Fibroblast of lung (primary cell): ENCODE data around the gene SMG6. TPM values are rescaled to one million over a fixed set of nuclear protein-coding genes. Genes with fewer than 3 reads are reported as not detected.
"Not testable (repeated sequence)": the region's sequence is repeated elsewhere in the genome, so short reads cannot be mapped to it uniquely, and the experiment has no call there.

Experiments
- DNase-seq, 2 donors: peaks; one replicate each; pipeline versions ENCODE4 v3.0.0 to v3.0.0-alpha.2; 2010; ENCODE audit warnings: low read depth in 2 of 2
- H2AFZ ChIP-seq: 2 replicates; pipeline ENCODE4 v1.5.1; 2012; ENCODE audit warnings: low read length, control low read depth, inconsistent platforms
- H3K27ac ChIP-seq: 2 replicates; pipeline ENCODE4 v1.5.1; 2011; ENCODE audit warnings: low read length, control low read depth; ENCODE audit not compliant: insufficient read depth
- H3K27me3 ChIP-seq: 2 replicates; pipeline ENCODE4 v1.5.1; 2011; ENCODE audit warnings: mild to moderate bottlenecking, low read length; ENCODE audit not compliant: control insufficient read depth, insufficient read depth
- H3K36me3 ChIP-seq: 2 replicates; pipeline ENCODE4 v1.5.1; 2011; ENCODE audit warnings: low read length; ENCODE audit not compliant: control insufficient read depth, insufficient read depth
- H3K4me1 ChIP-seq: 2 replicates; pipeline ENCODE4 v1.5.1; 2011; ENCODE audit warnings: low read length; ENCODE audit not compliant: control insufficient read depth, insufficient read depth; ENCODE audit errors: extremely low read depth
- H3K4me2 ChIP-seq: 2 replicates; pipeline ENCODE4 v1.5.1; 2011; ENCODE audit warnings: low read length, control low read depth; ENCODE audit not compliant: insufficient read depth; ENCODE audit errors: extremely low read depth
- H3K4me3 ChIP-seq, 4 experiments: fragments of 200-600 bp in 1 of 4; sonication (generic) in 1 of 4; replicated peaks in 1 of 4; 2 replicates each; pipeline ENCODE4 v1.5.1; 2011 to 2016; ENCODE audit warnings: low read length in 4 of 4, low read depth in 3 of 4, mild to moderate bottlenecking in 3 of 4, control low read depth in 2 of 4, inconsistent platforms in 1 of 4, mixed read lengths in 1 of 4; ENCODE audit not compliant: insufficient read depth in 1 of 4; ENCODE audit errors: control extremely low read depth in 1 of 4
- H3K79me2 ChIP-seq: 2 replicates; pipeline ENCODE4 v1.5.1; 2012; ENCODE audit warnings: mild to moderate bottlenecking, low read length, inconsistent platforms; ENCODE audit not compliant: control insufficient read depth, insufficient read depth
- H3K9ac ChIP-seq: 2 replicates; pipeline ENCODE4 v1.5.1; 2011; ENCODE audit warnings: mild to moderate bottlenecking, low read length, control low read depth; ENCODE audit not compliant: insufficient read depth
- H3K9me3 ChIP-seq: 2 replicates; pipeline ENCODE4 v1.5.1; 2012; ENCODE audit warnings: low read depth, low read length; ENCODE audit not compliant: control insufficient read depth, insufficient read depth
- H4K20me1 ChIP-seq: 2 replicates; pipeline ENCODE4 v1.5.1; 2011; ENCODE audit warnings: low read length; ENCODE audit not compliant: control insufficient read depth, insufficient read depth; ENCODE audit errors: extremely low read depth
- EZH2 ChIP-seq: IDR thresholded peaks from 2 replicates; pipeline ENCODE4 v1.5.1; 2012; ENCODE audit warnings: low read length, control low read depth, mild to moderate bottlenecking; ENCODE audit errors: missing control alignments
- polyA plus RNA-seq, 2 donors: library from polyadenylated mRNA; depleted of rRNA in 1 of 2; stranded (reverse) in 1 of 2; unstranded in 1 of 2; fragments of >200 nt; gene quantifications; 2 replicates each; pipeline ENCODE4 v1.2.1, GENCODE V29; 2011 to 2012; ENCODE audit warnings: missing spikeins in 1 of 2
- total RNA-seq: library from RNA; depleted of rRNA; stranded (reverse); fragments of >200 nt; gene quantifications from 2 replicates; pipeline ENCODE4 v1.2.1, GENCODE V29; 2014
- TF ChIP-seq, protein P1 (sequence below), 2 donors: IDR thresholded peaks in 1 of 2; conservative IDR thresholded peaks in 1 of 2; 1 replicate in 1 of 2; 2 replicates in 1 of 2; pipeline ENCODE4 v1.5.1; 2011 to 2012; ENCODE audit warnings: low read length in 2 of 2, control low read depth in 1 of 2, inconsistent platforms in 1 of 2, low read depth in 1 of 2, mild to moderate bottlenecking in 1 of 2

The SMG6 gene
- total and polyA plus RNA-seq, 2 donors (not counting 1 experiment from before 2014, with no cell fraction given): 14.7 to 29.9 TPM

DNA sequence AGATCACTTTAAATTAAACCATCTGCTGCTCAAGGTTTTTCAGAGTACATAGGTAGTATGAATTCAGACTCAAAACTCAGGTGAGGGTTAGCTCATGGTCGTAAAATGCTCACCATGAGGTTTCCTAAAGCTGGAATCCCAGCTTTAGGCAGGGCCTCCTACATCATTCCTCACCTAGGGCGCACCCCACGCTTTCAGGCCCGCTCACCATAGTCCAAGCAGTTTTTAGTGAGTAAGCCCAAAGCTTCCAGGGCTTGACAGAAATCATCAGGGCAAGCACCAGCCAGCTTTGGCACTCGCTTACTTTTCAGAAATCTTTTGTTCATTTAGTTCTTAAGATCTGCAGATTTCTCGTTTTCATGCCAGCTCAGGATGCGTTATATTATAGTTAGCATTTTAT lies 158.9 kb downstream of the SMG6 start:
- TF ChIP-seq, protein P1, sequence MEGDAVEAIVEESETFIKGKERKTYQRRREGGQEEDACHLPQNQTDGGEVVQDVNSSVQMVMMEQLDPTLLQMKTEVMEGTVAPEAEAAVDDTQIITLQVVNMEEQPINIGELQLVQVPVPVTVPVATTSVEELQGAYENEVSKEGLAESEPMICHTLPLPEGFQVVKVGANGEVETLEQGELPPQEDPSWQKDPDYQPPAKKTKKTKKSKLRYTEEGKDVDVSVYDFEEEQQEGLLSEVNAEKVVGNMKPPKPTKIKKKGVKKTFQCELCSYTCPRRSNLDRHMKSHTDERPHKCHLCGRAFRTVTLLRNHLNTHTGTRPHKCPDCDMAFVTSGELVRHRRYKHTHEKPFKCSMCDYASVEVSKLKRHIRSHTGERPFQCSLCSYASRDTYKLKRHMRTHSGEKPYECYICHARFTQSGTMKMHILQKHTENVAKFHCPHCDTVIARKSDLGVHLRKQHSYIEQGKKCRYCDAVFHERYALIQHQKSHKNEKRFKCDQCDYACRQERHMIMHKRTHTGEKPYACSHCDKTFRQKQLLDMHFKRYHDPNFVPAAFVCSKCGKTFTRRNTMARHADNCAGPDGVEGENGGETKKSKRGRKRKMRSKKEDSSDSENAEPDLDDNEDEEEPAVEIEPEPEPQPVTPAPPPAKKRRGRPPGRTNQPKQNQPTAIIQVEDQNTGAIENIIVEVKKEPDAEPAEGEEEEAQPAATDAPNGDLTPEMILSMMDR (conservative IDR thresholded peaks at IDR 0.05 in 1 of 2, IDR thresholded peaks at IDR 0.05 in 1 of 2; ENCODE audit: low read depth in 1 of 2, low read length in 2 of 2): no peak
- TF ChIP-seq EZH2: no peak
- no peak overlapping the region for H2AFZ ChIP-seq
- no peak overlapping the region for H3K4me3 ChIP-seq
- no peak for DNase-seq
- no peaks in the 10 kb centered on the region for H3K9me3 ChIP-seq
- no peaks in the 10 kb centered on the region for H4K20me1 ChIP-seq
- H3K27me3 ChIP-seq: no peaks in the 10 kb centered on the region
- H3K79me2 ChIP-seq: no peaks in the 10 kb centered on the region
- H3K27ac ChIP-seq: no peak overlapping the region
- H3K9ac ChIP-seq: no peak overlapping the region
- no peaks in the 10 kb centered on the region for H3K36me3 ChIP-seq
- no peak overlapping the region for H3K4me2 ChIP-seq
- peaks cover 2% of the 10 kb centered on the region for H3K4me1 ChIP-seq

DNA sequence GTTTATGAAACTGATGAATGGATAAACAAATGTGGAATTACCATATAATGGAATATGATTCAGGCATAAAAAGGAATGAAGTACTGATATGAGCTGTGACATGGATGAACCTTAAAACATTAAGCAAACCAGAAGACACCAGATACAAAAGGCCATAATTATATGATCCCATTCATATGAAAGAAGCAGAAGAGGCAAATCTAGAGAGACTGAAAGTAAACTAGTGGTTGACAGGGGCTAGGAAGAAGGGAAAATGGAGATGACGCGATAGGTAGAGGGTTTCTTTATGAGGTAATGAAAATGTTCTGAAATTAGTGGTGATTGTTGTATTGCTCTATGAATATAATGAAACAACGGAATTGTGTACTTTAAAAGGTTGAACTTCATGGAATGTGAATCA lies 160.3 kb downstream of the SMG6 start:
- no peaks in the 10 kb centered on the region for H3K27me3 ChIP-seq

DNA sequence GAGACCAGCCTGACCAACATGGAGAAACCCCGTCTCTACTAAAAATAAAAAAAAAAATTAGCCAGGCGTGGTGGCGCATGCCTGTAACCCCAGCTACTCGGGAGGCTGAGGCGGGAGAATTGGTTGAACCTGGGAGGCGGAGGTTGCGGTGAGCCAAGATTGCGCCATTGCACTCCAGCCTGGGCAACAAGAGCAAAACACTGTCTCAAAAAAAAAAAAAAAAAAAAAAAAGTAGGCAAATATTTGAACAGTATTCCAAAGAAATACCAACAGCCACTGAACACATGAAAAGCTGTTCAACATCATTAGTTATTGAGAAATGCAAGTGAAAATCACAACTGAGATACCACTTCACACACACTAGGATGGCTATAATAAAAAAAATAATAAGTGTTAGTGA lies 160.9 kb downstream of the SMG6 start:
- not testable (repeated sequence) for H3K36me3 ChIP-seq, DNase-seq, H3K4me2 ChIP-seq, H3K9ac ChIP-seq, H3K27me3 ChIP-seq, H2AFZ ChIP-seq, H3K27ac ChIP-seq, H3K79me2 ChIP-seq, H3K4me3 ChIP-seq, H3K9me3 ChIP-seq, H4K20me1 ChIP-seq
- peaks cover 16% of the 10 kb centered on the region for H3K4me1 ChIP-seq

More for the DNA sequence above, 160.3 kb downstream of the SMG6 start:
- Histone ChIP-seq H3K79me2 (no peaks in the 10 kb centered on the region), H3K4me2 (no peak overlapping the region), H3K9ac (no peak overlapping the region), H3K27ac (no peak overlapping the region), H2AFZ (no peak overlapping the region), H3K9me3 (no peaks in the 10 kb centered on the region), H3K4me1 (peaks cover 10% of the 10 kb centered on the region), H4K20me1 (no peaks in the 10 kb centered on the region), H3K4me3 (no peak overlapping the region), H3K36me3 (no peaks in the 10 kb centered on the region)
- no peak for DNase-seq
- no peak for TF ChIP-seq EZH2
- TF ChIP-seq, protein P1 (conservative IDR thresholded peaks at IDR 0.05 in 1 of 2, IDR thresholded peaks at IDR 0.05 in 1 of 2; ENCODE audit: low read depth in 1 of 2, low read length in 2 of 2): no peak
